H1 (cell line): ENCODE measurements around the gene SPDEF. TPM values are rescaled to one million over a fixed set of nuclear protein-coding genes. Genes with fewer than 3 reads are reported as not detected.

Source experiments
- CTCF ChIA-PET: fragments of 300-600 bp; sonication (Branson Sonifier 250); formaldehyde crosslinking; loops from one replicate; lab custom pipeline; 2021; ENCODE audit not compliant: partially characterized antibody; lab: Charles Lee
- POLR2A ChIA-PET: fragments of 300-600 bp; sonication (Branson Sonifier 250); formaldehyde crosslinking; loops from one replicate; lab custom pipeline; 2021; ENCODE audit warnings: inconsistent platforms; ENCODE audit not compliant: partially characterized antibody; lab: Charles Lee
- DNase-seq, 2 experiments: peaks; one replicate each; pipeline versions ENCODE4 v3.0.0 to v3.0.0-alpha.2; 2010 to 2022; ENCODE audit warnings: low spot score in 2 of 2, low read depth in 1 of 2, mixed read lengths in 1 of 2
- FAIRE-seq: peaks from 2 replicates; lab custom pipeline; 2011; peaks lifted over from hg19 to GRCh38; lab: Jason Lieb, UNC
- H2AFZ ChIP-seq: 2 replicates; pipeline ENCODE4 v1.8.1; 2012; ENCODE audit warnings: low read length, inconsistent platforms
- H2AK5ac ChIP-seq: 2 replicates; pipeline ENCODE4 v1.6.1; 2013; ENCODE audit warnings: low read depth, low read length
- H2BK120ac ChIP-seq: replicated peaks from 2 replicates; pipeline ENCODE3; 2013; ENCODE audit warnings: low read depth, low read length, inconsistent platforms
- H2BK12ac ChIP-seq: 2 replicates; pipeline ENCODE4 v1.6.1; 2013; ENCODE audit warnings: low read depth, low read length
- H2BK15ac ChIP-seq: 2 replicates; pipeline ENCODE4 v1.6.1; 2013; ENCODE audit warnings: low read length
- H2BK20ac ChIP-seq: 2 replicates; pipeline ENCODE4 v1.6.1; 2013; ENCODE audit warnings: low read length
- H2BK5ac ChIP-seq: 2 replicates; pipeline ENCODE4 v1.6.1; 2013; ENCODE audit warnings: low read depth, low read length
- H3K14ac ChIP-seq: 2 replicates; pipeline ENCODE4 v1.6.1; 2013; ENCODE audit warnings: inconsistent platforms; ENCODE audit not compliant: insufficient read length
- H3K18ac ChIP-seq: 2 replicates; pipeline ENCODE4 v1.6.1; 2013; ENCODE audit warnings: low read length; ENCODE audit errors: extremely low read depth
- H3K23ac ChIP-seq: 2 replicates; pipeline ENCODE4 v1.6.1; 2013; ENCODE audit warnings: inconsistent platforms; ENCODE audit not compliant: insufficient read length
- H3K23me2 ChIP-seq: 2 replicates; pipeline ENCODE4 v1.6.1; 2013; ENCODE audit warnings: low read depth, low read length
- H3K27ac ChIP-seq: 2 replicates; pipeline ENCODE4 v1.6.1; 2011; ENCODE audit warnings: low read depth, low read length, inconsistent platforms
- H3K27me3 ChIP-seq, 4 experiments: replicated peaks in 1 of 4; 1 replicate in 1 of 4; 2 replicates in 3 of 4; pipeline versions ENCODE4 v1.6.1 to v1.8.1; 2011 to 2013; ENCODE audit warnings: low read length in 3 of 4, mild to moderate bottlenecking in 3 of 4, inconsistent platforms in 2 of 4, mixed read lengths in 2 of 4, moderate library complexity in 1 of 4; ENCODE audit not compliant: control insufficient read depth in 3 of 4, insufficient read depth in 3 of 4; ENCODE audit errors: extremely low read depth in 1 of 4
- H3K36me3 ChIP-seq, 4 experiments: 2 replicates each; pipeline versions ENCODE4 v1.6.1 to v1.8.1; 2011 to 2013; ENCODE audit warnings: mild to moderate bottlenecking in 4 of 4, low read length in 3 of 4, moderate library complexity in 2 of 4, control low read depth in 1 of 4, inconsistent platforms in 1 of 4; ENCODE audit not compliant: insufficient read depth in 4 of 4, control insufficient read depth in 2 of 4
- H3K4ac ChIP-seq: replicated peaks from 2 replicates; pipeline ENCODE3; 2013; ENCODE audit warnings: low read length, low read depth, mixed read lengths, inconsistent platforms; ENCODE audit not compliant: insufficient read length
- H3K4me1 ChIP-seq, 4 experiments: replicated peaks in 1 of 4; 1 replicate in 1 of 4; 2 replicates in 3 of 4; pipeline versions ENCODE4 v1.6.1 to v1.8.1; 2011 to 2013; ENCODE audit warnings: low read length in 3 of 4, inconsistent platforms in 2 of 4, mixed read lengths in 1 of 4; ENCODE audit not compliant: insufficient read depth in 4 of 4, control insufficient read depth in 3 of 4
- H3K4me2 ChIP-seq, 2 experiments: 2 replicates each; pipeline versions ENCODE4 v1.6.1 to v1.8.1; 2011 to 2013; ENCODE audit warnings: low read depth in 2 of 2, low read length in 2 of 2, control low read depth in 1 of 2, inconsistent platforms in 1 of 2, mild to moderate bottlenecking in 1 of 2; ENCODE audit not compliant: insufficient read depth in 1 of 2
- H3K4me3 ChIP-seq, 4 experiments: fragments of 200-600, 300-600 bp in 1 of 4; sonication (generic), shearing (Covaris generic), sonication (Bioruptor Twin) in 1 of 4; 2 replicates each; pipeline versions ENCODE4 v1.5.1 to v1.8.1; 2011 to 2016; ENCODE audit warnings: low read length in 4 of 4, low read depth in 3 of 4, control low read depth in 2 of 4, inconsistent platforms in 2 of 4, mild to moderate bottlenecking in 2 of 4, mixed read lengths in 1 of 4, moderate library complexity in 1 of 4; ENCODE audit not compliant: insufficient read depth in 2 of 4; ENCODE audit errors: extremely low read depth in 1 of 4
- H3K56ac ChIP-seq: replicated peaks from 2 replicates; pipeline ENCODE3; 2013; ENCODE audit warnings: low read depth, mild to moderate bottlenecking, mixed read lengths, low read length, inconsistent platforms; ENCODE audit not compliant: insufficient read length
- H3K79me1 ChIP-seq: 2 replicates; pipeline ENCODE4 v1.6.1; 2013; ENCODE audit warnings: low read depth, low read length, control low read depth
- H3K79me2 ChIP-seq, 2 experiments: 2 replicates each; pipeline versions ENCODE4 v1.6.1 to v1.8.1; 2012 to 2013; ENCODE audit warnings: low read length in 2 of 2, mild to moderate bottlenecking in 2 of 2, inconsistent platforms in 1 of 2; ENCODE audit not compliant: insufficient read depth in 2 of 2, control insufficient read depth in 1 of 2
- H3K9ac ChIP-seq, 4 experiments: replicated peaks in 1 of 4; 1 replicate in 1 of 4; 2 replicates in 3 of 4; pipeline versions ENCODE4 v1.6.1 to v1.8.1; 2011 to 2013; ENCODE audit warnings: low read depth in 3 of 4, low read length in 3 of 4, control low read depth in 2 of 4, mild to moderate bottlenecking in 2 of 4, moderate library complexity in 2 of 4, inconsistent platforms in 1 of 4; ENCODE audit errors: extremely low read depth in 1 of 4
- H3K9me3 ChIP-seq, 2 experiments: 2 replicates each; pipeline versions ENCODE4 v1.6.1 to v1.8.1; 2012 to 2013; ENCODE audit warnings: mild to moderate bottlenecking in 2 of 2, moderate library complexity in 2 of 2, control low read depth in 1 of 2, inconsistent platforms in 1 of 2, low read depth in 1 of 2, low read length in 1 of 2, mixed read lengths in 1 of 2; ENCODE audit not compliant: insufficient read depth in 2 of 2
- H4K20me1 ChIP-seq, 2 experiments: replicated peaks in 1 of 2; 2 replicates each; pipeline versions ENCODE3 to v1.8.1; 2011 to 2013; ENCODE audit warnings: inconsistent platforms in 2 of 2, low read length in 2 of 2, mild to moderate bottlenecking in 1 of 2; ENCODE audit not compliant: insufficient read depth in 2 of 2, control insufficient read depth in 1 of 2
- H4K5ac ChIP-seq: 2 replicates; pipeline ENCODE4 v1.6.1; 2013; ENCODE audit warnings: low read length, low read depth, mixed read lengths, inconsistent platforms; ENCODE audit not compliant: insufficient read length
- H4K8ac ChIP-seq: 2 replicates; pipeline ENCODE4 v1.8.0; 2013; ENCODE audit warnings: mild to moderate bottlenecking, moderate library complexity, low read length, inconsistent platforms; ENCODE audit not compliant: insufficient read depth; ENCODE audit errors: extremely low read depth
- H4K91ac ChIP-seq: replicated peaks from 2 replicates; pipeline ENCODE3; 2013; ENCODE audit warnings: low read length, mixed read lengths, inconsistent platforms; ENCODE audit not compliant: insufficient read length
- CBX8 ChIP-seq: fragments of 300-800, 300-1000 bp; sonication (generic); IDR thresholded peaks from 2 replicates; pipeline ENCODE4 v1.7.1; 2016; ENCODE audit warnings: low read depth, low read length, borderline replicate concordance
- CEBPB ChIP-seq: IDR thresholded peaks from 2 replicates; pipeline ENCODE4 v1.6.1; 2012; ENCODE audit warnings: low read depth, low read length
- JUN ChIP-seq: IDR thresholded peaks from 2 replicates; pipeline ENCODE4 v1.6.1; 2011; ENCODE audit warnings: low read depth, mild to moderate bottlenecking, improper control_type of control experiment, low read length
- MAFK ChIP-seq: IDR thresholded peaks from 2 replicates; pipeline ENCODE4 v1.6.1; 2012; ENCODE audit warnings: low read depth, mild to moderate bottlenecking, improper control_type of control experiment, low read length
- RBBP5 ChIP-seq: IDR thresholded peaks from 2 replicates; pipeline ENCODE4 v1.7.1; 2012; ENCODE audit warnings: low read depth, mild to moderate bottlenecking, inconsistent platforms, low read length, moderate library complexity, borderline replicate concordance
- SIRT6 ChIP-seq: IDR thresholded peaks from one replicate; pipeline ENCODE4 v1.7.1; 2012; ENCODE audit warnings: low read length, inconsistent platforms
- TCF12 ChIP-seq: IDR thresholded peaks from 2 replicates; pipeline ENCODE4 v1.6.1; 2011; ENCODE audit warnings: low read depth, mild to moderate bottlenecking, low read length
- WGBS, 2 experiments: shearing (Covaris generic) in 1 of 2; methylation state at CpG; one replicate each; pipeline versions ENCODE4 v1.1.6 to v1.1.7; 2013 to 2015; ENCODE audit warnings: low lambda C conversion rate in 2 of 2, mixed read lengths in 2 of 2, inconsistent platforms in 1 of 2, low coverage in 1 of 2, missing lambda C conversion rate in 1 of 2; ENCODE audit not compliant: insufficient replicate concordance in 2 of 2, insufficient coverage in 1 of 2, insufficient read length in 1 of 2; ENCODE audit errors: extremely low coverage in 1 of 2, missing lambda C conversion rate in 1 of 2; 5-methylcytosine and 5-hydroxymethylcytosine counted together
- polyA plus RNA-seq, 7 experiments: library from polyadenylated mRNA; depleted of rRNA in 3 of 7; stranded (reverse) in 5 of 7; unstranded in 2 of 7; fragments of >200 nt in 5 of 7; fragments of 200-250 nt in 2 of 7; gene quantifications; 1 replicate in 5 of 7; 2 replicates in 1 of 7; 4 replicates in 1 of 7; pipeline versions ENCODE4 v1.2.1 to v1.2.3, GENCODE V29; 2011 to 2013; ENCODE audit warnings: missing spikeins in 2 of 7, mixed read lengths in 2 of 7
- total RNA-seq: library from RNA; stranded (reverse); fragmentation: NEBNext Ultra II Directional; extraction: Animal tissue kit (Norgen Biotek cat#: 25700); gene quantifications from 2 replicates; pipeline ENCODE4 v1.2.1, GENCODE V29; 2021
- TF ChIP-seq, protein P1 (sequence below): IDR thresholded peaks from 2 replicates; pipeline ENCODE4 v1.6.1; 2012; ENCODE audit warnings: inconsistent platforms

The SPDEF gene
- total and polyA plus RNA-seq, 2 of the 8 experiments (the other 6 are each of a cell fraction or from before 2014, with no cell fraction given) = 0.15 to 0.30 TPM

DNA sequence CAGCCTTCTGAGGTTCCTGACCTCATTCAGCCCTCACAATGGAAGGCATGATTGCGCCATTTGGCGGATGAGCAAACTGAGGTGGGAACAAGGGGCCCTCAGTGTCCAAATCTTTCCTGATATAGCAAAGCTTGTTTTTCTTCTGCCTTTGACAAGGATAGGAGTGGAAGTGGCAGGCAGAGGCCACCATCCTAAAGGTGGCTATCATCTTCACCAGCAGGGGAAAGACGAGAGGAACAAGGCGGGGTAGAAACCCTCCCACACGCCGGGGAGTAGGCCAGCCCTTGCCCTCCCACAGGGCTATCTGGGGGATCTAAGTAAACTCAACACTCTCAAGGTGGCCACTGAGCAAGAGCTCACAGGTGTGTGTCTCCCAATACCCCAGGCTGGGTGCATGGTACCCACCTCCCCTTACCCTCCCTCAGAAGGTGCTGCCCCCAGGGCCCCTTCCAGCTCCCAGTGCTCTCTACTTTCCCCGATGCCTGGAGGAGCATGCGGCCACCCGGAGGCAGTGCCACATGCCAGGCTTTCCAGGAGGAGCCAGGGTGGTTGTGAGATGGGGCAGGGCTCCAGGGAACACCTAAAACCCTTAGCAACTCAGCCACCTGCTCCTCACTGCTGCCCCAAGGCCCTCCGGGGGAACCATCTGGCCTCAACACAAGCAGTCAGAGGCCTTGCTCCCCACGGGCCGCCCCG, 11.2 kb downstream of the SPDEF start:
- Histone ChIP-seq H3K18ac (0 out of 2 replicates have a peak overlapping the region, but pooled peaks have one; percentile 2), H2BK120ac (no peak overlapping the region), H4K5ac (no peak overlapping the region), H2BK15ac (no peak overlapping the region; the same call in 1 of the 2 replicates), H4K91ac (no peak overlapping the region), H3K79me2 (no peaks in the 10 kb centered on the region), H2BK12ac (no peak overlapping the region), H3K4me2 (no peak overlapping the region), H3K36me3 (no peaks in the 10 kb centered on the region), H4K8ac (no peak overlapping the region), H2AK5ac (no peak overlapping the region), H2BK5ac (no peak overlapping the region; the same call in 1 of the 2 replicates), H3K23me2 (no peaks in the 10 kb centered on the region), H3K4me3 (no peak overlapping the region), H3K23ac (no peak overlapping the region), H2BK20ac (no peak overlapping the region), H3K9ac (no peak overlapping the region), H4K20me1 (no peaks in the 10 kb centered on the region), H3K27me3 (no peaks in the 10 kb centered on the region), H3K9me3 (no peaks in the 10 kb centered on the region), H3K27ac (no peak overlapping the region), H3K4ac (no peak overlapping the region), H3K79me1 (no peaks in the 10 kb centered on the region), H3K4me1 (no peaks in the 10 kb centered on the region; a peak in 2 of 7 replicates), H3K56ac (no peak overlapping the region), H2AFZ (no peak overlapping the region), H3K14ac (no peak overlapping the region)
- ChIA-PET POLR2A (interaction anchor here (0.7 to 1.5 kb wide), 4 partner anchors 9 to 308 kb away, joined by 3 to 5 read pairs (median 4); partner anchors contain the start of gene HMGA1), CTCF (interaction anchor here (0.7 to 3.5 kb wide), 9 partner anchors 9 to 180 kb away, joined by 3 to 16 read pairs (median 4); no protein-coding TSS in a partner anchor)
- 87% methylated on average over 13 of the region's 13 CpGs; no CpG with 5 or more reads in 1 of the 2 experiments for WGBS, 2 experiments
- DNase-seq (no peak), FAIRE-seq (no peak)
- TF ChIP-seq CEBPB (0 out of 2 replicates have a peak, but pooled peaks have one; percentile 5), CBX8 (no peak), JUN (no peak), MAFK (no peak), RBBP5 (no peak), TCF12 (no peak), SIRT6 (no peak)
- TF ChIP-seq, protein P1, sequence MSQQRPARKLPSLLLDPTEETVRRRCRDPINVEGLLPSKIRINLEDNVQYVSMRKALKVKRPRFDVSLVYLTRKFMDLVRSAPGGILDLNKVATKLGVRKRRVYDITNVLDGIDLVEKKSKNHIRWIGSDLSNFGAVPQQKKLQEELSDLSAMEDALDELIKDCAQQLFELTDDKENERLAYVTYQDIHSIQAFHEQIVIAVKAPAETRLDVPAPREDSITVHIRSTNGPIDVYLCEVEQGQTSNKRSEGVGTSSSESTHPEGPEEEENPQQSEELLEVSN = no peak
